ENCODE measurements around the gene GALNT12. TPM values are rescaled to one million over a fixed set of nuclear protein-coding genes. Genes with fewer than 3 reads are reported as not detected.

GALNT12 gene
- total RNA-seq, 4 donors from 2014 or later: 12.4 to 22.4 (median 16.2) TPM

DNA sequence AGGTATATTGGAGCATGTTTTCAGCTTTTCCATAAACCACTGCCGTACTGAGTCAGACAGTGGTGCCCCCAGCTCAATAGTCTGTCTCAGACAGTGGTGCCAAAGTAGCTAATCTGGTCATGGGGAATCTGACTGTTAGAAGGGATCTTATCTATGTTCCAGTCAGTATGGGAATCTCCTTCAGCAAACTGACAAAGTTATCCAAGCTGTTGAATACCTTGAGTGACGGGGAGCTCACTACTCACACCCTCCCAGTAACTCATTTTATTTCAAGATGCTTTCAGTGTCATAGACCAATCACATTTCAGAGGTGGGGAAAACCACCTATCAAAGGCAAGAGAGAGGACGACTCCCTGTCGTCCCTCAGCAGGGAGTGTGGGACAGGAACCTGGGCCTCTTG, 29.9 kb upstream of the GALNT12 start:
- H3K36me3 ChIP-seq: peaks cover 13 to 81% (median 40%) of the 10 kb centered on the region in 4 donors
- no peaks in the 10 kb centered on the region for H3K4me1 ChIP-seq
- 96% methylated on average over 4 of the region's 4 CpGs for WGBS
- H3K9me3 ChIP-seq: no peaks in the 10 kb centered on the region
- no peak for DNase-seq (ENCODE audit: extremely low spot score)
- TF ChIP-seq POLR2A (IDR thresholded peaks at IDR 0.05; ENCODE audit: low read depth) (no peak), CTCF (IDR thresholded peaks at IDR 0.05) (no peak), EP300 (IDR thresholded peaks at IDR 0.05) (no peak), POLR2AphosphoS5 (IDR thresholded peaks at IDR 0.05) (no peak)
- intact Hi-C loops (cut with DNase I): no loop called here
- H3K27ac ChIP-seq (replicated peaks in 1 of 4): no peak overlapping the region
- no peaks in the 10 kb centered on the region for H3K27me3 ChIP-seq
- H3K4me3 ChIP-seq: no peak overlapping the region

- no peak overlapping the region for H3K27ac ChIP-seq (replicated peaks in 1 of 4)
- intact Hi-C loops (cut with DNase I): no loop called here
- H3K4me3 ChIP-seq: no peak overlapping the region
- peaks cover 13 to 81% (median 38%) of the 10 kb centered on the region in 4 donors for H3K36me3 ChIP-seq
- H3K27me3 ChIP-seq: no peaks in the 10 kb centered on the region
- no peaks in the 10 kb centered on the region for H3K9me3 ChIP-seq
- TF ChIP-seq POLR2A (IDR thresholded peaks at IDR 0.05; ENCODE audit: low read depth) (no peak), EP300 (IDR thresholded peaks at IDR 0.05) (no peak), CTCF (IDR thresholded peaks at IDR 0.05) (no peak)
- DNase-seq (ENCODE audit: extremely low spot score): peak; percentile 83
- H3K4me1 ChIP-seq: no peaks in the 10 kb centered on the region
- WGBS: 92% methylated on average over 8 of the region's 8 CpGs
These were observed 29.2 kb upstream of the GALNT12 start for GRCh38 chr9:98778251-98778650.

GRCh38 chr9:98778711-98779530, 28.5 kb upstream of the GALNT12 start:
- no peak overlapping the region for H3K4me3 ChIP-seq
- no peak overlapping the region for H3K27ac ChIP-seq (replicated peaks in 1 of 4)
- WGBS: 83% methylated on average over 8 of the region's 8 CpGs
- H3K9me3 ChIP-seq: no peaks in the 10 kb centered on the region
- no peaks in the 10 kb centered on the region for H3K27me3 ChIP-seq
- peak; percentile 83 for DNase-seq (ENCODE audit: extremely low spot score)
- intact Hi-C loops (cut with DNase I): no loop called here
- H3K4me1 ChIP-seq: no peaks in the 10 kb centered on the region
- TF ChIP-seq EP300 (IDR thresholded peaks at IDR 0.05) (no peak), CTCF (IDR thresholded peaks at IDR 0.05) (no peak), POLR2AphosphoS5 (IDR thresholded peaks at IDR 0.05) (no peak), POLR2A (IDR thresholded peaks at IDR 0.05; ENCODE audit: low read depth) (no peak)
- H3K36me3 ChIP-seq: peaks cover 13 to 81% (median 38%) of the 10 kb centered on the region in 4 donors

GRCh38 chr9:98780059-98780749, 27.3 kb upstream of the GALNT12 start:
- DNase-seq (ENCODE audit: extremely low spot score): no peak
- WGBS: 96% methylated on average over 8 of the region's 11 CpGs
- Histone ChIP-seq H3K9me3 (no peaks in the 10 kb centered on the region), H3K27me3 (no peaks in the 10 kb centered on the region), H3K4me3 (no peak overlapping the region), H3K36me3 (peaks cover 13 to 75% (median 38%) of the 10 kb centered on the region in 4 donors), H3K27ac (replicated peaks in 1 of 4) (no peak overlapping the region), H3K4me1 (no peaks in the 10 kb centered on the region)
- intact Hi-C loops (cut with DNase I): no loop called here
- TF ChIP-seq POLR2A (IDR thresholded peaks at IDR 0.05; ENCODE audit: low read depth): no peak

DNA sequence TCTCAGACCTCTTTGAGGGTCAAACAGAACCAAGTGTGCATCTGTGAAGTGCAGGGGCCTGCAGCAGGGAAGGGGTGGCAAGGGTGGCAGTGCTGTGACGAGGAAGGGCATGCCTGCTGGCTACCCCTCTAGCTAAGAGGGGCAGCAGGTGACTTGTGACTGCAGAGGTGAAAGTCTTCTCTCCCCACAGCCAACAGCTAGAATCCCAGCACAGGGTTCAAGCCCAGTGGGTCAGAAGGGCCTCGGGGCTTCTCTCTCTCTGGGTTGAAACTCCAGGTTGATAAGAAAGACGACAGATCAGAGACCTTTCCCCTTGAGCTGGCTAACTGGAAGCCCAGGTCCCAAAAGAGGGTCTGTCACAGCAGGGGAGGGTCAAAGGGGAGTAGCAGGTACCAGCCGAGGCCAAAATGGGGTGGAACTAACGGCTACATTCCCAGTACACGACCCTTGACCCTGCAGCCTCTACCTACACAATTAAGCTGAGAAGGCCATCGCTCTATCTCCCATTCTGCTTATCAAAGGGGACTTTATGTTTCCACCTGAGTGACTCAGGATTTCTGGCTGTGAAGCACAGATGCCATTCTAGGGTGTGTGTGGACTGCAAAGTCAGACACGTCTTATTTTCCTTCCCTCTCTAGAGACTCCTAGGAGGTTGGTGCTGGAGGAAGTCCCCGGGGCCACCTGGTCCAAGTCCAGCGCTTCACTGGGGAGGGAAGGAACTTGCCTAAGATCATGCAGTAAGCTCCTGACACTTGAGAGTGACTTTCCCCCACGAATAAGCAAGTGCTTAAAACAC, 25.7 kb upstream of the GALNT12 start:
- no peaks in the 10 kb centered on the region for H3K4me1 ChIP-seq
- WGBS: 83% methylated on average over 10 of the region's 11 CpGs
- H3K36me3 ChIP-seq: peaks cover 13 to 76% (median 40%) of the 10 kb centered on the region in 4 donors
- no peaks in the 10 kb centered on the region for H3K27me3 ChIP-seq
- peak; percentile 72 for DNase-seq (ENCODE audit: extremely low spot score)
- TF ChIP-seq EP300 (IDR thresholded peaks at IDR 0.05): no peak
- H3K9me3 ChIP-seq: no peaks in the 10 kb centered on the region
- no peak overlapping the region for H3K4me3 ChIP-seq
- intact Hi-C loops (cut with DNase I): no loop called here
- H3K27ac ChIP-seq (replicated peaks in 1 of 4): no peak overlapping the region
